HG02885 (cell line): ENCODE measurements around the gene MAGI2.
"Not testable (repeated sequence)": the region's sequence is repeated elsewhere in the genome, so short reads cannot be mapped to it uniquely, and the experiment has no call there.

Source experiments
- ATAC-seq: cut with Tn5 transposase; IDR thresholded peaks from one replicate; pipeline ENCODE4 v1.9.1; 2021; ENCODE audit warnings: mild to moderate bottlenecking; ENCODE audit not compliant: unreplicated experiment, poor library complexity

The MAGI2 gene

GRCh38 chr7:78616539-78616938 is 836.9 kb downstream of the MAGI2 start:
- no peak for ATAC-seq

- no peak for ATAC-seq
Observed at GRCh38 chr7:78609281-78609680, 844.2 kb downstream of the MAGI2 start.

GRCh38 chr7:78607099-78607498 is 846.4 kb downstream of the MAGI2 start:
- ATAC-seq = no peak

DNA sequence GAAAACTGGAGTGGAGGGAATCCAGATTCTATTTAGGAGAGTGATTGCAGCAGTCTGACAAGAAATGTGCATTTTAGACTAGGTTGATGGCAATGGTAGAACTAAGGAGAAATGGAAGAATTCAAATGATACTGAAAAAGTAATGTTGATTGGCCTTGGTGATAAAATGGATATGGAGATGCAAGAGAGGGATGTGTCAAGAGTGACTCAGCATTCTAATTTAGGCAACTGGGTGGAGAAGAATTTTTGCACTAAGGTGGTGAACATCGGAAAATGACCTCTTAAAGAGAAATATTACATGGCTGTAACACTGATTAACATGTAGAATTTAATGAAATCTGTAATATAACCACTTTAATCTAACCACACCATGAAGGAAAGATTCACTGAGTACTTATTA is 848.3 kb downstream of the MAGI2 start:
- ATAC-seq = no peak

DNA sequence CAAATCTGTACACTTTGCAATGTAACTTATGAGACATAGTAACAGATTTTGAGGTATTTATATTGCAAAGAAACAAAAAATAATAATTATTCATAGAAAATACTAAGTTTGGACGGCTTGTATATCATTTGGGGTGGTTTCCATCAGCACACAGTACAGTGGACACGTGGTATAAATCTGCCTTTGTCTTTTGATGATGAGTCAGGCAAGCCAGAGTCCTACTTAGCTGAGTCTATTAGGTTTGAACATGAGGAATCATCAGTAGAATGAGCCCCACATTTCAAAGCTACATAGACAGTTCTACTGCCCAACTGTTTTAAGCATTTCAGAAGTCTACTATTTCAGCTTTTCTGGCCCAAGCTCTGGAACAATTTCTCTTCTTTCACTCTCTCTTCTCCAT is 851.7 kb downstream of the MAGI2 start:
- ATAC-seq = no peak

GRCh38 chr7:78594156-78594555 is 859.3 kb downstream of the MAGI2 start:
- no peak for ATAC-seq

GRCh38 chr7:78588393-78588792 is 865.1 kb downstream of the MAGI2 start:
- ATAC-seq = no peak

DNA sequence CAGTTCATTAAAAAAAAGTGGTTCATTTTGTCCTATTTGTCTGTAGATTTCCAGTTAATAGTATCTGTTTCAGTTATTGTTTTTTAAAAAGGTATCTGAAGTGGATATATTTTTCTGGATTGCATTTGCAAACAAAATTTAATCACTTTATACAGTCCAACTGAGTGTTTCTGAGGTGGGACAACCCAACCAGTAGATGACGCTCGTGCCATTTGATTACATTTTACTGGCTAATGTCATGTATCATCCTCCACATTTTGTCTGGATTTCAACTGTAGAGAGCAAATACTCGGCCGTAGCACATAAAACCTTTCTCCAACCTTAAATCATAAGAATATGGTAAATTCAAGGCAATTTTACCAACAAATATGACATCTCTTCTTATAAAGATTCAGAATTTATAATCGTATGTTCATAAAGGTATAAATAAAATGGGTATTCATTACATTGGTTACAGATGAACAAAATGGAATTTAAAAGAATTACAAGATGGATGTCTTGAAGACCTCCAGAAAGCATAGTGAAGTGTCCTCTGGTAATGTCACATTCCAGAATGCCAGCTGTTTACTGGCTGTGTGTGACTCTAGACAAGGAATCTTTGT is 865.9 kb downstream of the MAGI2 start:
- ATAC-seq = no peak

GRCh38 chr7:78585980-78586379 is 867.5 kb downstream of the MAGI2 start:
- ATAC-seq = no peak

DNA sequence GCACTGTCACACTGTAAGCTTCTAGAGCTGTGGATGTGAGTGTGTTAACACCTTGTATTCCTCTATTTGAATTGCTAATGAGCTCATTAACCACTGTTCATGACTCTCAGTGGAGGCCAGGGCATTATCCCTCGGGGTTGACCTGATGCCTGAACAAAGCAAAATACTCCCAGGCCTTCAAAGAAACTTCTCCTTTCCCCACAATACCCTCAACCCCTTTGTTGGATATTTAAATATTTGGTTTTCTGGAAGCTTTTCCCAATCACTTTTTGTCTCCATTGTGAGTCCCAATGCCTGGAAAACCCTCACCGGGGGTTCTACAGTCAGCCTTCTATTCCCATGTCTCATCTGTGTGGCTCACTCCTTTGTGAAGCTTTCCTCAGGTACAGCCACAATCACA is 874.8 kb downstream of the MAGI2 start:
- ATAC-seq = no peak

DNA sequence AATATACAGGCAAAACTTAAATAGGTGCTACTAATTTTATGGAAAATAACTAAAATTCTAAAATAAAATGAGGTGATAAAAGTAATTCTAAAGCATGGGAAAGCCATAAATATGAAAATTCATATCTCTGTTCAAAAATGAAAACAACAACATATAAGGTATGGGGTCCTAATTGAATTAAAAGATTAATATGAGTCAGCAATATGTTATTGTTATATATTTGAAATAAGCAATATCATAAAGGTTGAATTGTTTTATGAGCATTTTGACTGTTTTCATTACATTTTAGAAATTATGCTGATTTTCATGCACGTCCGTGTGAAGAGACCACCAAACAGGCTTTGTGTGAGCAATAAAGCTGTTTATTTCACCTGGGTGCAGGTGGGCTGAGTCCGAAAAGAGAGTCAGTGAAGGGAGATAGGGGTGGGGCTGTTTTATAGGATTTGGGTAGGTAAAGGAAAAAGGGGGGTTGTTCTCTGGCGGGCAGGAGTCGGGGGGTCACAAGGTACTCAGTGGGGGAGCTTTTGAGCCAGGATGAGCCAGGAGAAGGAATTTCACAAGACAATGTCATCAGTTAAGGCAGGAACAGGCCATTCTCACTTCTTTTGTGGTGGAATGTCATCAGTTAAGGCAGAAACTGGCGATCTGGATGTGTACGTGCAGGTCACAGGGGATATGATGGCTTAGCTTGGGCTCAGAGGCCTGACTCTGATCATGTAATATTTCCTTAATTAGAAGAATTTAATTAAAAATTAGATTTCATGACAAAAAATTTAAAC is 876.1 kb downstream of the MAGI2 start:
- not testable (repeated sequence) for ATAC-seq

- no peak for ATAC-seq
Observed at GRCh38 chr7:78576236-78576635, 877.2 kb downstream of the MAGI2 start.

- ATAC-seq = no peak
Observed at GRCh38 chr7:78571292-78571691, 882.2 kb downstream of the MAGI2 start.

DNA sequence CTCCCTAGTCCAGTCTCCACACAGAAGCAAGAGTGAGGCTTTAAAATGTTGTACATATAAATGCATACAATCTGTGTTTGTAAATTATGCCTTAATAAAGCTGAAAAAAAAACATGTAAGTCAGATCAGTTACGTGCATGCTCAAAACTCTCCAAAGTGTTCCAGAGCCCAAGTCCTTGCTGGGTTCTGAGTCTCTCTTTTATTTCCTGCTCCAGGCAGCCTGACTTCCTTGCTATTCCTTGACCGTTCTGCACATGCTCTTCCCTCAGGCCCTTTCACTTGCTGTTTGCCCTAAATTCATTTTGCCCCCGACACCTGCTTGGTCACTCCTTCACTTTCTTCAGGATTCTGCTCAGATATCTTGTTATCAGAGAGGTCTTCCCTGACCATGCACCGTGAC is 884.8 kb downstream of the MAGI2 start:
- ATAC-seq = no peak

DNA sequence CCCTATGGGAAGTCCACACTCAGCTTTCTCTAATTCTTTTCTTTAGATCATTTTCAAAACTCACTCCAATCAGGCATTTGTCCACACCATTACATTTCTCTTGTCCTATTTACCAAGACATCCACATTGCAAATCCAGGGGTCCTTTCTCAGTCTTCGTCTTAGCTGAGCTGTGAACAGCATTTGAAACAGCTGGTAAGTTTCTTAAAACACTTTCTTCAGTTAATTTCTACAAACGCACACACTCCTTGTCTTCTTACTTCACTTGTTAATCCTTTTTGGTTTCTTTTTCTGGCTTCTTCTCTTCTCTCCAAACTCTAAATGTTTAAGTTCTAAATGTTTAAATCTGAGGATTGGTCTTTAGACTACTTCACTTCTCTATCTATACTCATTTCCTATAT is 885.6 kb downstream of the MAGI2 start:
- ATAC-seq = no peak

- no peak for ATAC-seq
Observed at GRCh38 chr7:78565784-78566183, 887.7 kb downstream of the MAGI2 start.

DNA sequence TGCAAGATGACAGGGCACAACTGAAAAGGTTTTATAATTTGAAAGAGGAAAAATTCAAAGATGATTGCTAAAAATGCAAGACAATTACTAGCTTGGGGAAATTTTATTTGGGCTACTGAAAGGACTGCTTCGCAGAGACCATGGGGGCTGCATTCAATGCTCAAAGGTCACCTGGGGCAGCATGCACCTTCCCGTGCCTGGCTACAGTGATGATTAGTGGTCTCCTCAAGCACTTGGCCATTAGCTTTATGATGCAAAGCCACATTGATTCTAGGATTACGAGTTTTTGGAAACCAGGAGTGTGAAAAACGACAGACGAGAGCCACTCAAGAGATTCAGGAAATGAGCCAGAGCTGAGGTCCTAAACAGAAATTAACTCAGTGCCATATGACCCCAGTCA is 890.3 kb downstream of the MAGI2 start:
- ATAC-seq = no peak

DNA sequence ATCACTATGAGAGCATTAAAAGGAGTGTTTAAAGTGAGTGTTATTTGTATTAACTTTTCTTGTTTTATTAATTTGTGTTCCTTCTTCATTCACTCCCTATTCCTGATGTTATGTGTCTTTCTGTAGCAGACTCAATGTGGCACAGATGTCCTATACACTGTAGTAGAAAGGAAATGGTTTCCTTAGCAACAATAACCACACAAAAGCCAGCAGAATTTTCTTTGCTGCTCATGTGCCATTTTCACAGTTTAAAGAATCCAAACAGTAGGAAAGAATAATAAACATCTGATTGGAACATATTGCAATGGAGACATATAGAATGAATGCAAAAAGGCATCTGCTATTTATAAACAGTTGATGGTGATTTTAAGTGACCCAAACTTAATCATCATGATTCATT is 891.3 kb downstream of the MAGI2 start:
- no peak for ATAC-seq

- no peak for ATAC-seq
Observed at GRCh38 chr7:78558566-78558965, 894.9 kb downstream of the MAGI2 start.

DNA sequence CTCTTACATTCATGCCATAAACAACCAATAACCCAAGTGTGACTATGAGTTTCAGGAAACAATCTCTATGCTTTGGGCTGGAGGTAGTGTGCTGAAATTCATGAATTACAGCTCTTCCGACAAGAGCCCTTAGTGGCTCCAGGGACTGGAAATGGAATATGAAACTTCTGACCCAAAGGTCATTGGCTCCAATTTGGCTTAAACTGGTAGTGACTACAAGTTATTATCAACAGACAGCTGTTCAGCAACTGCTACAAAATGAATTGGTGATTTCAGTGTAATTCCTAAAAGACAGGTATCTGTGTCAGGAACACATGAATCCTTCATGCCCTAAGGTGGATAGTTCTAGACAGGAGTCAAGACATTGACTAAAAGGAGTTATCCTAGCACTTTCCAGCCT is 909.5 kb downstream of the MAGI2 start:
- no peak for ATAC-seq

DNA sequence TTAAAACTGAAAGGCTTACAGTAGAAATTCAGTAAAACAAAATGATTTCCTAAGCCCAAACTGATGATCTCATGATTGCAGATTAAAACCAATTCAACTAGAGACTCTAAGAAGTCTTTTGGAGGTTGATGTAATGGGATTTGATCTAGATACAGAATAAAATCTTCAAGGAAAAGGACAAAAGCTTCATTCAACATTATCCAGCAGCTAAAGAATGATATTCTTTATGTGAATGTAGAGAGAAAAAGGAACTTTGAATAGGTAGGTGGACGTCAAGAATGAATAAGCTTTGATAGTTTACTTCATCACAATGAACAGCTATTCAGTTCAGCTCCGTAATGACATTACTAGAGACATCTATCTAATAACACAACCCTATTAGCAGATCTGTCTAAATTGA is 910.5 kb downstream of the MAGI2 start:
- no peak for ATAC-seq

- no peak for ATAC-seq
Observed at GRCh38 chr7:78542541-78542940, 910.9 kb downstream of the MAGI2 start.
